Mucosa of descending colon (tissue), 3 donors: ENCODE measurements around the gene TADA1. TPM values are rescaled to one million over a fixed set of nuclear protein-coding genes. Genes with fewer than 3 reads are reported as not detected.

Experiments used
- ATAC-seq: fragments of 200-7000 bp; cut with Tn5 transposase; one replicate; pipeline ENCODE4 v1.9.1; 2020; ENCODE audit warnings: mild to moderate bottlenecking, moderate library complexity
- DNase-seq, 3 donors: peaks; one replicate each; pipeline ENCODE4 v3.0.0-alpha.2; 2020
- H3K36me3 ChIP-seq: fragments of 200-600 bp; one replicate; pipeline ENCODE4 v1.8.0; 2021; ENCODE audit warnings: low read depth, mild to moderate bottlenecking
- H3K4me1 ChIP-seq: fragments of 200-600 bp; one replicate; pipeline ENCODE4 v1.8.0; 2021; ENCODE audit warnings: low read depth, mild to moderate bottlenecking
- H3K4me3 ChIP-seq: fragments of 200-600 bp; one replicate; pipeline ENCODE4 v1.8.0; 2021; ENCODE audit warnings: mild to moderate bottlenecking
- H3K9me3 ChIP-seq: fragments of 200-600 bp; one replicate; pipeline ENCODE4 v1.8.0; 2021; ENCODE audit warnings: mild to moderate bottlenecking
- CTCF ChIP-seq: fragments of 200-600 bp; IDR thresholded peaks from one replicate; pipeline ENCODE4 v1.8.0; 2022; ENCODE audit warnings: antibody characterized with exemption, mild to moderate bottlenecking
- intact Hi-C, 2 donors: fragments of 100-400 bp; cut with DNase I in 1 of 2; cut with micrococcal nuclease in 1 of 2; formaldehyde crosslinking; loops; one replicate each; pipeline versions ENCODE4 v1.11.0 to v1.11.1; 2022; cut with DNase I, micrococcal nuclease
- total RNA-seq, 3 donors: library from RNA; stranded (reverse); fragmentation: NEBNext Ultra II Directional in 2 of 3; extraction: Animal tissue kit (Norgen Biotek cat#: 25700) in 2 of 3; gene quantifications; one replicate each; pipeline versions ENCODE4 v1.2.1 to v1.2.4, GENCODE V29; 2021 to 2023
- donor health status: DM: no; HTN: no; CAD: no; lungs with moderate emphysema.
- donor health status: DM: no; HTN: no; CAD: no.
- donor health status: DM: no; HTN: yes; CAD: no.

Gene TADA1
- total RNA-seq, 3 donors from 2014 or later: 9.5 to 12.4 (median 10.1) TPM

- intact Hi-C loops: no loop called here
- no peaks in the 10 kb centered on the region for H3K4me1 ChIP-seq
- H3K4me3 ChIP-seq: no peak overlapping the region
- ATAC-seq (no peak), DNase-seq (no peak)
- H3K9me3 ChIP-seq: no peaks in the 10 kb centered on the region
- H3K36me3 ChIP-seq: no peaks in the 10 kb centered on the region
- no peak for TF ChIP-seq CTCF
Measured at GRCh38 chr1:166808952-166809351, 67.1 kb downstream of the TADA1 start.

Other genes starting within 250 kb of the TADA1 start
- gene POGK, start 36.8 kb downstream of the TADA1 start, total RNA-seq: 10 to 100 TPM; 22.7 to 38.7 (median 30.1) TPM
- gene ILDR2, start 99.3 kb upstream of the TADA1 start, total RNA-seq: 1 to 10 TPM in 1 of 3 donors, under 1 TPM in 2; 0.46 to 7.3 (median 0.52) TPM
- gene MAEL, start 113.0 kb upstream of the TADA1 start, total RNA-seq: under 1 TPM in 1 of 3 donors, not detected in 2; 0.92 TPM
- gene GPA33, start 214.1 kb upstream of the TADA1 start, total RNA-seq: 100 to 1,000 TPM; 221 to 764 (median 482) TPM
- under 1 TPM; 0.13 to 0.17 (median 0.17) TPM for gene STYXL2, start 217.8 kb upstream of the TADA1 start, total RNA-seq